ENCODE results near the gene TCTA.

TCTA gene

DNA sequence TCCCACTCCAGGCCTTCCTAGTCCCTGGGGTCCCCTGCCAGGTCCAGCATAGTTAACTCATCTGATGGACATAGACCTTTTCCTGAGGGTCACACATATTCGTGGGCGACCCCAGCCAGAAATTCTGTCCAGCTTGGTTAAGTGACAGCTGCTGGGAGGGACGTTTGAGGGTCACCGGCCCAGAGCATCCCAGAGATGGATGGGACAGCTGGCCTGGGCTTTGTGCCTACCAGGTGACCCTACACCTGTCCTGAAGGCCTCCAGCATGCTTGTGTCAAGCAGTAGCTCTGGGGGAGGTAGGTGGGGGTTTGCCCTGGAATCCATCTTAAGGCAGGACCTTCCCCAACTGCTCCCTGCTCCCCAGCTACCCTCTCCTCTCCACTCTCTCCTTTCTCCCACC lies 48.7 kb downstream of the TCTA start:
- no peak for DNase-seq (ENCODE audit: low read depth)

DNA sequence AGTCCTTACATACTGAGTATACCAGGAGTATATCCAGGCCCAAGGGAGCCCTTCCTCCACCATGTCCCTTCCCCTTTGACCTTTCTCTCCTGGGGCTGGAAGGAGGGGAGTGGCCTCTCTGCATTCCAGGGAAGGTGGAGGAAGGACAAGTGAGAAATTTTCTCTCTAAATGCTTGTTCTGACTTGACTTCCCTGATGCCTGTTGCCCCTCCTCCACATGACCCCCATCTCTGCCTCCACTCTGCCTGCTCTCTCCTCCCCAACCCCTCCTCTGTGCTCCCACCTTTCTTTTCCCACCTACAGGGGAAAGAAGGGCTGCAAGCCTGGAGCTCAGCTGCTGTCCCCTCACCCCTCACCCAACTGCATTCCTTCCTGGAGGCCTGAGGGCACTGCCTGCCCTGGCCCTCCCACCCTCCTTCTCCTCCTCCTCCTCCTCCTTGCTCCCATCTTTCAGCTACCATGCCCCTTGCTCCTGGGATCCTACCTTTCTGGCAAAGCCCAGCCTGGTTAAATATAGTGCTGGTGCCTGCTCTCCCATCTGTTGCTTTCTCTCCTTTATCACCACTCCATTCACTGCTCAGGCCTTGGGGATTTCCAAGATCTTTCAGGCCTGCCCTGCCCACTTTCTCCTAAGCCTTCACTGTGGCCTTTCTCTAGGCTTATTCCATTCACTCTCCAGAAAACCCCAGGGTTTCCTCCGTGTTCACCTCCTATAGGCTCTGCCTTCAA lies 49.4 kb downstream of the TCTA start:
- no peak for DNase-seq (ENCODE audit: low read depth)

DNA sequence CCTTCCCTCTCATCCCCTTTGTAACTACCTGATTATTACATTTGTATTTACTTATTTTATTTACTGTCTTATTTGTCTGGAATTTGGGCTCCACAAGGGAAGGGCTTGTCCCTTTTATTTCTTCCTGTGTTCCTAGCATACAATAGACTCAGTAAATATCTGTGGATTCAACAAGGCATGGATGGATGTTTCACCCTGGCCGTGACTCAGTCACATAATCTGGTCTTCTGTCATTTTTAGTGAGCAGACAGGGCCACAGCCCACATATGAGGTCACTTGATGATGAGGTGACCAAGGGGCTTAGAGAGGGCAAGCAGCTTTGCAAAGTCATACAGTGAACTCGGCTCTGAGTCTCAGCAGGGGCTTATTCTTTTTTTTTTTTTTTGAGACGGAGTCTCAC lies 50.0 kb downstream of the TCTA start:
- DNase-seq (ENCODE audit: low read depth): no peak

DNA sequence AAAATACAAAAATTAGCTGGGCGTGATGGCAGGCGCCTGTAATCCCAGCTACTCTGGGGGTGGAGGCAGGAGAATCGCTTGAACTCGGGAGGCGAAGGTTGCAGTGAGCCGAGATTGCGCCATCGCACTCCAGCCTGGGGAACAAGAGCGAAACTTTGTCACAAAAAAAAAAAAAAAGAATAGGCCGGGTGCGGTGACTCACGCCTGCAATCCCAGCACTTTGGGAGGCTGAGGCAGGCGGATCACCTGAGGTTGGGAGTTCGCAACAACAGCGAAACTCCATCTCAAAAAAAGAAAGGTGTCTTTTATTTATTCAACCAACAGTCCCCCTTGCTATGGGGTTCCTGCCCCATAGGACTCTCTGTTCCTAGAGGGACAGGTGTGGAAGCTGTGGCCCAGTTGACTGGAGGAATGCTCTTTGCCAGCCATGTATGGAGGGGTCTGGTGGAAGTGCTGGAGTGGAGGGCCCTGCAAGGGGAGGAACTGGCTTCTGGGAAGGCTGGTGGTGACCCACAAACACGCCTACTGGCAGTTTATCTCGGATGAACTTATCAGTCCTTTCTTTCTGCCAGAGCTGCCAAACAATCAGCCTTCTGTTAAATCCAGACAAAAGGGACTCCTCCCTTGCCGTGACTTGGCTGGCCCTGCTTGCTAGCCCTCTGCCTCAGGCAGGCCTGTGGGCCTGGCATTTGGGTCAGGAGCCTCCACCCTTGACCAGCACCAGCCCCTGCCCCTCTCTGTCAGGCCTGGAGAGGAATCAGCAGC lies 53.2 kb downstream of the TCTA start:
- no peak for DNase-seq (ENCODE audit: low read depth)
